SK-MEL-5 (cell line): ENCODE measurements around the gene CHST15. TPM values are rescaled to one million over a fixed set of nuclear protein-coding genes. Genes with fewer than 3 reads are reported as not detected.

Experiments
- DNase-seq: peaks from one replicate; pipeline ENCODE4 v3.0.0-alpha.2; 2016; ENCODE audit warnings: low read depth, low spot score
- in situ Hi-C: cut with HindIII; loops from 2 replicates; pipeline ENCODE4 v1.10.0; 2016; ENCODE audit warnings: low sequenced_read_pairs, high pct_unique_total_duplicates, low pct_unique_long_range_greater_than_20kb
- total RNA-seq: library from RNA; depleted of rRNA; stranded (reverse); fragments of >200 nt; shearing (Covaris generic); gene quantifications from 2 replicates; pipeline ENCODE4 v1.2.3, GENCODE V29; 2014

CHST15 gene
- total RNA-seq, 1 experiment from 2014 or later = not detected

DNA sequence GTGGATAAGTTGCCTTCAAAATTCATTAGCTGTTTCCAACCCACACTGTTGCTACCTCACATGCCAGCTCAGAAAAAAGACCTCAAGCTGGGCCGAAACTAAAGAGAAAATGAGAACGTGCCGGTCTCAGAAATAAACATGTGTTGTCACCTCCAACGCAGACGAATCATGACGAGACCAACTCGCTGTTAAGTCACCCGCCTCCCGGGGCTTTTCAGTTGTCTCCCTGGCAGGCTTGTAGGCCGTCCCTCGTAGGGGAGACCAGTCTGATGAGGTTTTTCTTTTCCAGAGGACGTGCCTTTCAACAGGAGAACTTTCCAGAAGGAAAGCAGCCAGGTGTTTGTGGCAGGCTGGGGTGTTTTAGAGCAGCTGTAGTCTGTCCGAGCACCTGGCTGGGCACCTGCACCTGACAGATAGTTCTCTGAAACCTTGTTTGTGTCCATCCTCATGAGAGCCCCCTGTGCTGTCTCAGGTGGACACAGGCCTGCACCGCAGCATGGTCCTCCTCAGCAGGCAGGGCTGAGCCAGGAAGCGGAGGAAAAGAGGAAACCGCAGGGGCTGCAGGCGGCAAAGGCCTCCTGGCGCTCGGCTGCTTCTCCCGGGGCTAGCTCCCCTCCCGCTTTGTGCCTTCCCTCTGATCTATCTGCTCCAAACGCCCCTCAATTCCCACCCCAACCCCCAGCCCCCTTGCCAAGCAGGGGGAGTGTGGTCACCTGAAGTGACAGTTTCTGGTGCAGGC is 78.8 kb downstream of the CHST15 start:
- DNase-seq = no peak
- in situ Hi-C loops = no loop called here

DNA sequence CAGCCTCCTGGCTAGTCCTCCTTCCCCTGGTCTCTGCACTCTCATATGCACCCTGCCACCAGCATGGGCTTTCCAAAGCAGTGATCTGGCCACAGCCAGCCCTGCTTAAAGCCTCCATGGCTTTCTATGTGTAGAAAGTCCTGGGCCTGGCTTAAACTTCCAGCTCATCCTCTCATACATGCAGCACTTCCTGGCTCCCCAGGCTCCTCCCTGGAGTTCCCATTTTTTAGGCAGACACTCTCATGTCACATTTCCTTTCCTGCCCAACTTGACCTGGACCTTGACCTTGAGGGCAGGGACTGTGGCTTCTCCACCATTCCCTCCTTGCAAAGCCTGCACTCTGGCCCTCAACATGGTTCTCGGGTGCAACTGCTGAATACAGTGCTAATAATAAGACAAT is 79.5 kb downstream of the CHST15 start:
- DNase-seq = no peak
- in situ Hi-C loops = no loop called here

DNA sequence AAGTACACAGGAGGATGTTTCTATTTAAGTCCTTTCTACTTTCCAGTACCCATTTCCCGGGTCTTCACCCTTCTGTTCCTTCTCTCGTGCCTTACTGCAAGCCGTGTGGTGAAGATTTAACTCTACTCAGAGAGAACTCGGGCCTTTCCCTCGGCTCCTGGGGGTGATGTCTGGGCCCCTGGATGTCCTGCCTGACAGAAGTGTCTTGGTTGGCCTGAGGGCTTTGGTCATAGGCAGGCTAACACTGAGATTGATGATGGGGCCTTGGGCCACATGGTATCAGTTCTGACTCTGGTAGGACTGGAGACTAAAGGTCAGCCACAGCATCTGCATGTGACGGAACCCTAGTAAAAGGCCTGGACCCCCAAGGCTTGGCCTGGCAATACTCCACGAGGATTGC is 80.4 kb downstream of the CHST15 start:
- in situ Hi-C loops = no loop called here
- DNase-seq = no peak

DNA sequence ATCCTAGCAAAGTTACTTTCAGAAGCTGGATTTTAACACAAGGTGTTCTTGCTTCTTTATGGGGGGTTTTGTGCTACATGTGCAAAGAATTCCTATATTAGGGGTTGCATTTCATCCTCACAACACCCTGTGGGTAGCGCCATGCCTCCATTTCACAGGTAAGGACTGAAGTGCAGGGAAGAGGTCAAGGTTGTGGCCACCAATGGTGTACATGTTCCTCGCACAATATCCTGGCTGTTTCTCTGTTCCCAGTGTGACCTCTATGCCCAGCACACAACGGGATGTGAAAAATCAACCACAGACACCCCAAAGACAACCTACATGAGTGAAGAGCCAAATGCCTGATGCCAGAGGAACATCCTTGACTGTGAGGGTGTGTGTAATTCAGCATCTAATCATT is 80.8 kb downstream of the CHST15 start:
- in situ Hi-C loops = no loop called here

DNA sequence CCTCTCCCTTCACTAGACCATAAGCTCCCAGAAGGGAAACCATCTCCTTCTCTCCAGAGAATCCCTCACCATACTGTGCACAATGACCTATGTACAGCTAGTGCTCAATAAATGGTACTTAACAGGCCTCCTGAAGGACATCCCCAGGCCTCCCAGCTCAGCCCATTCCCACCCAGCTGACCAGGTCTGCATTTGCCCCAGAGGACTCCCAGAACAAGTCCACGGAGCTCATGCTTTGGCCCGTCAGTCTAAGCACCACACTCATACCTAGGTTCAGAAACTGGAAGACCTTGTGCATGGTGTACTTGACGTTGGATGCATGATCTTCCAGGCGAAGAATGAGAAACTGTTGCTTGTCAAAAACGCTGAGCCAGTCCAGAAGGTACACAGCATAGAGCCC is 81.3 kb downstream of the CHST15 start:
- no peak for DNase-seq
- in situ Hi-C loops = no loop called here

More for the DNA sequence above, 80.8 kb downstream of the CHST15 start:
- no peak for DNase-seq

DNA sequence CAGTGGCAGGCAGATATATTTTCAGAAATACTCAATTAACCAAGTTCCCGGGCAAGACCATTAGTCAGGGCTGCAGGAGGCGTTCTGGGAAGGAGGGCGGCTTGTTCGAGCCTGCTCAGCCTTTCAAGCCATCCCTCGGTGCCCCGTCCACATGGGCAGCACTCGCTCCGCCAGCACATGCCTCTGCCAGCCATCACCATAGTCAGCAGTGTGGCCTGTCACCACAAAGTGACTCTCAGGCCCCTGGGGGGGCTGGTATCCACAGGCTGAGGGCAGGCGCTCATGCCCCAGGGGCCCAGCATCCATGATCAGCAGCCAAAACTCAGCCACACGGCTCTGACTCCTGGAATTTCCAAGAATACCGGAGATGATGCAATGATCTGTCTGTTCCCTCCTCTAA is 81.9 kb downstream of the CHST15 start:
- DNase-seq = no peak
- in situ Hi-C loops = no loop called here

DNA sequence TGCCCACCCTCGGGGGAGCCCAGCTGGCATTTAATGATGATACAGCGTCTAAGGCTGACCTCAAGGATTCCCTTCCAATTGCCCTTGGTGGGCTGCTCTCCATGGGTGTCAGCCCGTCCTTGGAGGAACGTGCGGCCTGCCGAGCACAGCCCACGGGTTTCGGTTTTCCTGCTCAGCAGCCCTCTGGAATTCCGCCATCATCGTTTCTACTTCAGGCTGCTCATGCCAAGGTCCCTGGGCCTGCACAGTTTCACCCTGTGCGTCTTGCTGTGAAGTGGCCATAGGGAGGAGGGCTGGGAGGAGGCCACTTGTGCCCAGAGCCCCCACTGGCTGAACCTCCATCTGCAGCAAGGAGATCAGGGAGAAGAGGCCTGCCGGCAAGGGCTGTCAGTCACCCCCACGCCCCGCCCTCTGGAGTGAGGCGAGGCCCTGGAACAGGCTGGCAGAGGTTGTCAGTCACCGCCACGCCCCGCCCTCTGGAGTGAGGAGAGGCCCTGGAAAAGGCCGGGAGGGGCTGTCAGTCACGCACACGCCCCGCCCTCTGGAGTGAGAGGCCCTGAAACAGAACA is 82.8 kb downstream of the CHST15 start:
- in situ Hi-C loops = no loop called here
- no peak for DNase-seq

DNA sequence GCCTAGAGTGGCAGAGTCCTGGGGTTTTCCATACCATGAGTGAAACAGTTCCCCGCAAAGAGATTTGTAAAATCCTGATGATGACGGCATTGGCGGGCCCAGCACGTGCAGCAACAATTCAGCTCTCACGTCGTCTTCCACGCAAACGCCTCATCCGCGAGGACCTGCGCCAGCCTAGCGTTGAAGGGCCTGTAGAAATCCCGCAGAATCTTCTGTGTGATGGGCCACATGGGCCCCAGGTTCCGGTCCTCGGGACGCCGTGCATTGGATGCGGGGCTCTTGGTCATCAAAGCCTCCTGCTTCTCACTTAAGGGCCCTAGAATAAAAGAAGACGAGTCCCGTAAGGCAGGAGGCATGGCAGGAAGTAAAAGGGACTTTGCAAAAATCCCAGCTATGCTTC is 83.4 kb downstream of the CHST15 start:
- no peak for DNase-seq
- in situ Hi-C loops = no loop called here

DNA sequence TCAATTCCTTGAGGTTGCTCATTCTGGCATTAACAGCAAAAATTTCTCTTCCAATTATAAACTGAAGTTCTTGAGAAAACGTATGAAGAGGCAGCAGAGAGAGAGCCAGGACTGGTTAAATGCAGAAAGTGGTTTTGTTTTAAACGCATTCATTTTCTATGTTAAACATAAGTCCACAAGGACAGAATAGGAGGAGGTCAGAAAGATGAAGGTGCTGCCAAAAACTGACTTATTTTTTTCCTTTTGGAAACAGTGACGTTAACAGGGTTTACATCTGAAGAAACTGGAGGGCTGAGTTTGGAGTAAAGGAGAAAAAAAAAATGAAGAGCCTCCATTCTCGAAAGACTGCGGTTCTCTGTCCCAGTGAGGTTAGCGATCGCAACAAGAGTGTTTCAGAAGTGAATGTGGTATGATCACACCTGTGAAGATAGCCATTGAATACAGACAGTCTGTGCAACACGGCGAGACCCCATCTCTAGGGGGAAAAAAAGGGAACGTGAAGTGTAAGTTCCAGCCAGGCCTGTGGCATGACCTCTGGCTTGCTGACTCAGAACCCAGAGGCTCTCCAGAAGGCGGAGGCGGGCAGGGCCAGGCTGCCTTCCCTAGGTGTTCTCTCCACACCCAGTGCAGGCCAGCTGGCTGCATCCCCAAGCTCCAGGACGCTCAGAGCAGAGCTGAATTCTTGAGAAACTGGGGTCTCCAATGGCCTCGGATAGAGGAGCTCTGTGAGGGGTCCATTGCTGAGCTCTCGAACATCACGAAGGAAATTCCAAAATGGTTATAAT is 84.0 kb downstream of the CHST15 start:
- in situ Hi-C loops = no loop called here
- DNase-seq = no peak

DNA sequence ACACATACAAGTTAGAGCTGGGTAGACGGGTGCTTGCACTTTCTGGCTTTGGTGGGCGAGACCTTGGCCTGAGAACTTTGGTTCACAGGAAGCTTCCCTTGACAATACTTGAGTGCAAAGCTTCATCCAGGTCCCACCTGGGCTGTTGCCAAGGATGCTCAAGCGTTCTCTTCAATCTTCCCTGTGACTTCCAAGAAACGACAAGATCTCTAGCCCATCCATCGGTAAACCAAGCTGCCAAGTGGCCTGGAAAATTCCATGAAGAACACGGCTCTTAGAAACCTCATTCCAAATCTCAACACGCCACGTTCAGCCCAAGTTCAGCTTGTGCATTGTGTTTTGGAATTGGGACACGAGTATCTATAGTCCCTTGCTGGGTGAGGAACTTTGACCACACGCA is 84.7 kb downstream of the CHST15 start:
- no peak for DNase-seq
- in situ Hi-C loops = no loop called here

DNA sequence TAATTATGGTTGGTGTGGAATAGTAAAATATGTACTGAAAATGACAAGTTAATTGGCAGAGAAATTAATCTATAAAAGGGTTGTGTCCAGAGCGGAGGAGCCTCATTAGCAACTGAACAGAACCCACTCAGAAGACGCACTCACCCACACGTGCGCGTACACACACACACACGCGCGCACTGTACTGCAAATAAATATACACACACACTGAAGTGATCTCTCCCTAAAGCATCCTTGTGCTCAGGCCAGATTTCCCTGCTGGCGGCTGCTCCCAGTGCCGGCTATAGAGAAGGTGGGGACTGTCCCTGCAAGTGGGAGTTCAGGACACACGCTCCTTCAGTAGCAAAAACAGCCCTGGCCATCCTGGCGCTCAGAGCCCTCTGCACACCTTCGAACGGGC is 85.2 kb downstream of the CHST15 start:
- in situ Hi-C loops = no loop called here
- no peak for DNase-seq

DNA sequence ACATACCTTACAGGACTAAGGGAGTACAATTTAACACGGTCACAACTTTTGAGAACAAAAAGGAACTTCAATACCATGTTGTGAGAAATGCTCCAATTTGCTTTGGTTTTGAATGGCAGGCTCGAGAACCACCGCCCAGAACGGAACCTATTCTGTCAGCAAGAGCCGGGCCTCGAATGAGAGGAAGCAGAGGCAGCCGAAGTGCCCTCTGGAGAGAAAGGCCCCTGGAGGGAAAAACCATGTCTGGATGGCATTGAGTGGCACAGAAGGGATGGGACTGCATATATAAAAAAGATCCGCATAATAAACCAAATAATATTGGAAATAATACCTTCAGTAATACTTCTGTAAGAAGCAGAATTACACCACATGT is 85.6 kb downstream of the CHST15 start:
- in situ Hi-C loops = no loop called here
- no peak for DNase-seq

DNA sequence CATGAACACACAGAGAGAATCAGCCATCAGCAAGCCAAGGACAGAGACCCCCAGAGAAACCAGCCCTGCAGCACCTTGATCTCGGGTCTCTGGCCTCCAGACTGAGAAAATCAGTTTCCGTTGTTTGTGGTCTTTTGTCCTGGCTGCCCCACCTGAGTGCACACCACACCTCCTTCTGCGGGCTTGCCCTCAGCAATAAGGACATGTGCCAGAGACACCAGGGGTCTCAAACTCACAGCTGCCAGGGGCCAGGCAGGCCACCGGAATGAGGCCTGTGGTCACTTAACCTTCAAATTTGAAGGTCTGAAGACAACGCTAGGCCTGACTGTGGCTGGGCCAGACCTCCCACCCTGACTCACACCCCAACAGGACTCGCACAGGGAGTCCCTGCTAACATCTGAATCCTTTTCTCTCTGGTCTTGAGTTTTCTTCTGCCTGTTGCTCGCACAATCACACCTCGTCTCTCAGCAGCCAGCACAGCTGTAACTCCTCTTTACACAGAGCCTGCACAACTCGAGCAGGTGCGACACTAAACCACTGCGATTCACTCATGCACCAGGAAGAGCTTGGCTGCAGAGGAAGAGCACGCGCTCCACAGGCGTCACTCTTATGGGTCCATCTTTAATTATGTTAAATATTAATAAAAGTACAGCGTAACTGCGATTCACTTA is 86.2 kb downstream of the CHST15 start:
- in situ Hi-C loops = no loop called here

DNA sequence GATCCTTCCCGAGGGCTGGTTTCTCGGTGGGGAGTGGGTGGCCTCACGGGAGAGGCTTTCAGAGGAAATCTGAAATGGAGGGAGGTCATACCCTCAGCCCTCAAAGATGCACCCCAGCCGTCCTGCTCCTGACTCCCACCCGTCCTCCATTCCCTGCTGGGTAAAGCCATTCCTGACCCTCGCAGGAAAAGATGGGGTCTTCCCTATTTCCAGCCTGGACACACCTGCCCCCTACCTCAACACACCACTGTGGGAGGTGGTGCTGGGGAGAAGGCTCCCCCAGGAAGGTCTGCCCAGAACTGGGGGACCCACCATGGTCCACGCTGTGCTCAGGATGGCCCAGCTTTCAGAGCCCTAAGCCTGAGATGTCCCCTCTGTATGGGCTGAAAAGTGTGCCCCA is 86.9 kb downstream of the CHST15 start:
- no peak for DNase-seq
- in situ Hi-C loops = no loop called here

More for the DNA sequence above, 86.2 kb downstream of the CHST15 start:
- no peak for DNase-seq

DNA sequence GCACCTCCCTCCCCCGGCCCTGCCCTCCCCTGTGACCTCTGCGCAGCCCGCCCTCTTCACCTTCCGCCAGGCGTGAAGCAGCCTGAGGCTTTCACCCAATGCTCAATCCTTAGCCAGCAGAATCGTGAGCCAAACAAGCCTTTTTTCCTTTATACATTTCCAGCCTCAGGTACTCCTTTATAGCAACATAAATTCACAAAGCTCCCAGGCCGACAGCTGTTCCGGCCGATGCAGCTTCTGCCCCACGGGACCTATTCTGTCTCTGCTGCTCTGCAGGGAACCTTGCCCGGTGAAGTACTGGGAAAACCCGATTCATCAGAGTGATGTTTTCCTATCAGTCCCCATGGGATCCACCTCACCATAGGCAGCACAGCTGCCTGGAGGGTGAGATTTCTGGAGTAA is 87.4 kb downstream of the CHST15 start:
- in situ Hi-C loops = no loop called here
- DNase-seq = no peak

DNA sequence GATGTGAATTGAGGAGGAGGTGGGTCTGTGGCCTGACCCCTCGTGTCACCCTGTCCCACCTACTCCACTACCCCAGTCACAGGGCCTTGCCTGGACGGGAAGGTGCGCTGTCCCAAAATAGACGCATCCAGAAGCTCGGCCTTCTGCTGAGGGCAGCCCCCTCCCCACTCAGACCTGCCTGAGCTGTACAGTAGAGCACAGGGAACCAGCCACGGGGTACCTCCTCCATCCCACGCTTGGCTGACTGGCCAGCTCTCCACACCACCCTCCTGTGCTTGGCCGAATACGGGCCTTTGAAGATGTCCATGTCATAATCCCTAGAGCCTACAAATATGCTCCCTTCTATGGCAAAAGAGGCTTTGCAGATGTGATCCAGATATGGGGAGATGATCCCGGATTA is 88.3 kb downstream of the CHST15 start:
- in situ Hi-C loops = no loop called here
- DNase-seq = no peak

DNA sequence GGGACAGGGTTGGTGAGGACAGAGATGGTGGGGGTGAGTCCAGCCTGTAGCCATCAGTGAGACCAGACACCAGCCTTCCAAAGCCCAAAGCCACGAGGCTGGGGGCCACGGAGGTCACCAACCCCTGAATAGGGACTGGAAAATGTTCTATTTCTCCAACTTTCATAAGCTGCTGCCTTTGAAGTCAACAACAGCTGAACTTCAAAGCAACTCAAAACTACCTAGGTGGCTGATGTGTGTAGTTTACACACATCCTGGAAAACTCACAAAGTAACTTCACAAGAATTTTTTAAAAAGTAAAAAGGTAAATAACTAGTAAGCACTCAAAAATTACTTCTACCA is 88.8 kb downstream of the CHST15 start:
- no peak for DNase-seq
- in situ Hi-C loops = no loop called here

DNA sequence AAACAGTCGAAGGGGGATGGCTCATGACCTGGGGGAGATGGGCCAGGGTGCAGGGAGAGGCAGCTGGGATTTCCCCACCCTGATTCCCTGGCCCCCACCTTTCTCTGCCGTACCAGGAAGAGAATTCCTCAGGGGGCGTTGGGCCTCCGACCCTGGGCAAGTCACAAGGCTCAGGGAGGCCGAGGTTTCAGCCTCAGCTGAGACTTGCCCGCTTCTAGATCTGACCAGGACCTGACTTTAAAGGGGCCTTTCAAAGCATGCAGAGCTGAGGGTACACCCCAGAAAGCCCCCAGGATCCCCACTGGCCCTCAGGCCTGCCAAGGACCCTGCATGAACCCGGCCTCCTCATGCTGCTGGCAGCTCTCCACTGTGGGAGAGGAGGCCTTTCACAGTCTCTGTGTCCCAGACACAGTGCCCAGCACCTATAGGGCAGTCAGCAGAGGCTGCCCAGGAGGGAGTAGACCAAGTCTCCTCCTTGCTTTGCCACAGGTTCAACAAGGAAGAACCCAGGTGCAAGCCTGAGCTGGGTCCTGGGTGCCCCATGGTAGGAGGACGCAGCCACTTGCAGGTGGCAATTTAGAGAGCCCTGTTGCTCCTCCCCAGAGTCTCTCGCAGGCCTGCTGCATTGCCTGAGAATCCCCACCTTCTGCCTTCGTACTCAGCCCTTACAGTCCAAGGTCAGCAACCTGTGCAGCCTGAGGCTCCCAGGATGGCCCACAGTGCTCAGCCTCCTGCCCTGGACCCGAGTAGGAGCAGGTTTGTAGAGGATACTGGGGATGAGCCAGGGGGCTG is 89.3 kb downstream of the CHST15 start:
- in situ Hi-C loops = no loop called here
- DNase-seq = no peak
